ENCODE data around the gene C1QTNF3. TPM values are rescaled to one million over a fixed set of nuclear protein-coding genes. Genes with fewer than 3 reads are reported as not detected.

Gene C1QTNF3
- total and polyA plus RNA-seq, 8 donors, result 3.6 to 84.1 (median 10.9) TPM

DNA sequence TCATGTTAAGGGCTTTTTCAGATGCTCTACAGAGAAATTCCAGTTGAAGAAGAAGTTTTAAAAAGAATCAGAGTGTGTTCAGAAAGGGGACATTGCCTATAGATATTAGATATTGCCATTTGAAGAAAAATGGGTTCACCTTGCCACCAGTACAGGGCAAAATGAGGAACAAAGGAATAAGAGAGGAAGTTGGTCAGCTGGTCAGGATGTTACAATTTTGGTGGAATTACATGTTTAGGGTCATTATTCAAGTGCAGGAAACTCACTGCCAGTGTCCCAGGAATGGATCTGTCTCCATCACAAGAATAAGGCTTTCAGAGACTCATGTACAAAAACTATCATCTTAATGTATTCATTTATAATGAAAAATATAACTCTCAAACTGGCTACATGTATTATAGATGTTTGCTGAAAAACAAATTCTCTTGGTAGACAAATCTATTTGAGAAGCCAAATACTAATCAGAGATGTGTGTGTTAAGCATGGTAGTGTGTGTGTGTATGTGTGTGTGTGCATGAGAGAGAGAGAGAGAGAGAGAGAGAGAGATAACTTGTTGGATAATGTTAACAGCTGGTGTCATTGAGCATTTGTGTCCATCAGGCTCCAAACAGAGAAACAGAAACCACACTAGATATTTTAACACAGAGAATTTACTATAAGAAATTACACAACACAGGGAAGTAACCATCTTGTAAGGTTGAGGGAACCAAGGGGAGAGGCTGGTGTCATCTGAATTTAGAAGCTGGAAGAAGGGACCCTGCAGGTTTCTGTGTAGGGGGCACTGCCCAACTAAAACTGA is 5.0 kb upstream of the C1QTNF3 start:
- no peaks in the 10 kb centered on the region for H3K27me3 ChIP-seq

DNA sequence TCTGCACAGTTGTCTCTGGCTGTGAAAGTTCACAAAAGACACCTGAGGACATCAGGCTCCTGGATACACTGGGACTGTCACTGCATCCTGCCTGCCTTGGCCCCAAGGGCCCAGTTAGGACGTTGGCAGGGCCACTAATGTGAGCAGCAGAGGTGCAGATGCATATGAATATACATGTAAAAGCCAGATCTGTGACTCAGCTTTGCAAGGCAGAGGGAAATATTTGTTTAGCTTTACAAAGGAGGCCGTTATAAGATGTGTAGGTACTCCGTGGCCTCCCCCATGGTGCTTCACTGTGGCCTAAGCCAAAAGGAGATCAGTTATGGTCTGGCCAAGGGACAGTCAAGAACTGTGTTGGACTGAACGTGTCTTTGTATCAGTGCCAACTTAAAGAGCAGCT is 4.1 kb upstream of the C1QTNF3 start:
- TF ChIP-seq, protein P1, sequence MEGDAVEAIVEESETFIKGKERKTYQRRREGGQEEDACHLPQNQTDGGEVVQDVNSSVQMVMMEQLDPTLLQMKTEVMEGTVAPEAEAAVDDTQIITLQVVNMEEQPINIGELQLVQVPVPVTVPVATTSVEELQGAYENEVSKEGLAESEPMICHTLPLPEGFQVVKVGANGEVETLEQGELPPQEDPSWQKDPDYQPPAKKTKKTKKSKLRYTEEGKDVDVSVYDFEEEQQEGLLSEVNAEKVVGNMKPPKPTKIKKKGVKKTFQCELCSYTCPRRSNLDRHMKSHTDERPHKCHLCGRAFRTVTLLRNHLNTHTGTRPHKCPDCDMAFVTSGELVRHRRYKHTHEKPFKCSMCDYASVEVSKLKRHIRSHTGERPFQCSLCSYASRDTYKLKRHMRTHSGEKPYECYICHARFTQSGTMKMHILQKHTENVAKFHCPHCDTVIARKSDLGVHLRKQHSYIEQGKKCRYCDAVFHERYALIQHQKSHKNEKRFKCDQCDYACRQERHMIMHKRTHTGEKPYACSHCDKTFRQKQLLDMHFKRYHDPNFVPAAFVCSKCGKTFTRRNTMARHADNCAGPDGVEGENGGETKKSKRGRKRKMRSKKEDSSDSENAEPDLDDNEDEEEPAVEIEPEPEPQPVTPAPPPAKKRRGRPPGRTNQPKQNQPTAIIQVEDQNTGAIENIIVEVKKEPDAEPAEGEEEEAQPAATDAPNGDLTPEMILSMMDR (IDR thresholded peaks at IDR 0.05), result no peak
- TF ChIP-seq EP300 (IDR thresholded peaks at IDR 0.05) (no peak), POLR2AphosphoS5 (IDR thresholded peaks at IDR 0.05) (no peak)
- H3K36me3 ChIP-seq, result peaks cover 0 to 8% (median 2%) of the 10 kb centered on the region in 4 donors
- no peak for DNase-seq
- no peak overlapping the region for H3K4me3 ChIP-seq
- 42 to 79% (median 62%) methylated on average over 4 of the region's 4 CpGs for WGBS, 5 donors
- no peaks in the 10 kb centered on the region for H3K27me3 ChIP-seq
- intact Hi-C loops (cut with DNase I; ENCODE audit: low total_unique reads), result no loop called here
- H3K9me3 ChIP-seq, result no peaks in the 10 kb centered on the region
- no peak overlapping the region for H3K27ac ChIP-seq
- peaks cover 21 to 51% (median 35%) of the 10 kb centered on the region in 4 donors for H3K4me1 ChIP-seq

More for the DNA sequence above, 5.0 kb upstream of the C1QTNF3 start:
- intact Hi-C loops (cut with DNase I; ENCODE audit: low total_unique reads), result no loop called here
- Histone ChIP-seq H3K4me3 (no peak overlapping the region), H3K27ac (no peak overlapping the region), H3K9me3 (no peaks in the 10 kb centered on the region), H3K4me1 (peaks cover 14 to 43% (median 28%) of the 10 kb centered on the region in 4 donors), H3K36me3 (peaks cover 0 to 8% (median 2%) of the 10 kb centered on the region in 4 donors)
- TF ChIP-seq, protein P1 (IDR thresholded peaks at IDR 0.05), result no peak
- TF ChIP-seq POLR2AphosphoS5 (IDR thresholded peaks at IDR 0.05) (no peak), EP300 (IDR thresholded peaks at IDR 0.05) (no peak), POLR2A (IDR thresholded peaks at IDR 0.05) (no peak)
- no peak for DNase-seq

DNA sequence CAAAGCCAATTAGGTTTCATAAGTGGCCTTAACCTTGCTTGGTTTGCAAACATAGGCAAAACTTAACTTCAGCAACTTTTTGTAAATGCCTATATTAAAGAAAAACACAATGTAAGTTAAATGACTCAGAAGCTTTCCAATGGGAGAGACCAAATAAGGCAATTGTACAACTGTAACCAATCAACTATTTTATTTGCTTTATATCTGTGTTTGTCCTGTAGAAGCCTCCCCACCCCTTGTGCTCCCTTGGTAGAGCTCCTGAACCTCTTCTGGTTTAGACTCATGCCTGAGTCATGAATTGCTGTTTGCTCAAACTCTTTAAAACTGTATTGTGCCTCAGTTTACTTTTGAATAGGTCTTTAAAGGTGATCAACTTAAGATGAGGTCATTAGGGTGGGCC is 3.0 kb upstream of the C1QTNF3 start:
- no peaks in the 10 kb centered on the region for H3K27me3 ChIP-seq
- H3K27ac ChIP-seq, result peak overlapping the region in 2 of 5 donors; percentile 1 to 23
- peaks cover 21 to 60% (median 36%) of the 10 kb centered on the region in 4 donors for H3K4me1 ChIP-seq
- H3K9me3 ChIP-seq, result no peaks in the 10 kb centered on the region
- intact Hi-C loops (cut with DNase I; ENCODE audit: low total_unique reads), result no loop called here
- no peak for DNase-seq
- H3K36me3 ChIP-seq, result peaks cover 0 to 3% (median 0%) of the 10 kb centered on the region in 4 donors
- TF ChIP-seq POLR2A (IDR thresholded peaks at IDR 0.05), result no peak
- TF ChIP-seq POLR2AphosphoS5 (IDR thresholded peaks at IDR 0.05), result no peak
- TF ChIP-seq, protein P1 (IDR thresholded peaks at IDR 0.05), result no peak
- TF ChIP-seq EP300 (IDR thresholded peaks at IDR 0.05), result no peak
- H3K4me3 ChIP-seq, result no peak overlapping the region

DNA sequence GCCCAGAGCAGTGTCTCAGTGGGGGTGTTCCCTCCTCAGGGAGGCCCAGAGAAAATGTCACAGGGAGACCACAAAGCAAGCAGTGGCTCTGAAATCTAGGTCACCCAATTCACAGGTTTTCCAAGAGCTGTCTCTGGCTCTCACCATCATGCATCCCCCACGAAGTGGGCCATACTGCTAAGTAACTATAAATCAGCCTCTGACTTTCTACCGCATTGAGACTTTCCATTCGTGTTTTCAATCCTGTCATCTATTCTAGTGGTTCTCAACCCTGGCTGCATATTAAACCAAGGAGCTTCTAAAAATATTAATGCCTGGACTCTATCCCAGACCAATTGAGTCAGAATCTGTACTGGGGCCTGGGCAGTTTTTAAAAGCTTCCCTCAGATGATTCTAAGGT is 2.0 kb upstream of the C1QTNF3 start:
- H3K27ac ChIP-seq, result peak overlapping the region in 3 of 5 donors; percentile 38 to 71 (median 68)
- DNase-seq, result no peak
- no peaks in the 10 kb centered on the region for H3K27me3 ChIP-seq
- peaks cover 21 to 64% (median 36%) of the 10 kb centered on the region in 4 donors for H3K4me1 ChIP-seq
- 70 to 86% (median 82%) methylated on average over 3 of the region's 3 CpGs for WGBS, 5 donors
- peaks cover 0 to 3% (median 0%) of the 10 kb centered on the region in 4 donors for H3K36me3 ChIP-seq
- intact Hi-C loops (cut with DNase I; ENCODE audit: low total_unique reads), result no loop called here
- no peaks in the 10 kb centered on the region for H3K9me3 ChIP-seq
- H3K4me3 ChIP-seq, result no peak overlapping the region
- TF ChIP-seq EP300 (IDR thresholded peaks at IDR 0.05) (no peak), POLR2A (IDR thresholded peaks at IDR 0.05) (no peak), POLR2AphosphoS5 (IDR thresholded peaks at IDR 0.05) (no peak)
- TF ChIP-seq, protein P1 (IDR thresholded peaks at IDR 0.05), result no peak

Measured in stomach (tissue), 9 donors.